HCT116 (cell line): Measurements from ENCODE around the gene SYCP2. TPM values are rescaled to one million over a fixed set of nuclear protein-coding genes. Genes with fewer than 3 reads are reported as not detected.
"Not testable (repeated sequence)": the region's sequence is repeated elsewhere in the genome, so short reads cannot be mapped to it uniquely, and the experiment has no call there.

Experiments used
- ATAC-seq: fragments of 200-7000 bp; cut with Tn5 transposase; 2 replicates; pipeline ENCODE4 v1.9.1; 2020; ENCODE audit warnings: mild to moderate bottlenecking, moderate library complexity
- BruUV-seq: library from RNA; stranded (reverse); fragments of 400-500 nt; replicated peaks from 2 replicates; lab custom pipeline; 2021; lab: Mats Ljungman, UMichigan
- CTCF ChIA-PET: fragments of 300-600 bp; sonication (Branson Sonifier 250); formaldehyde crosslinking; loops from one replicate; lab custom pipeline; 2021; ENCODE audit warnings: antibody characterized with exemption; lab: Charles Lee
- POLR2A ChIA-PET: fragments of 300-600, 350-600 bp; sonication (Branson Sonifier 250); formaldehyde crosslinking; loops from one replicate; lab custom pipeline; 2021; ENCODE audit warnings: antibody characterized with exemption; lab: Charles Lee
- RAD21 ChIA-PET, 2 experiments: fragments of 300-600 bp; sonication (Branson Sonifier 250); formaldehyde crosslinking; loops; one replicate each; lab custom pipeline; 2023; ENCODE audit warnings: low total read pairs in 2 of 2; ENCODE audit not compliant: uncharacterized antibody in 2 of 2, unreplicated experiment in 2 of 2, low non-redundant PET in 1 of 2; lab: Charles Lee
- DNase-seq: peaks from one replicate; pipeline ENCODE4 v3.0.0-alpha.2; 2010; ENCODE audit warnings: low read depth, low spot score
- H2AFZ ChIP-seq: fragments of 200-600 bp; shearing (Covaris generic), sonication (generic); 2 replicates; pipeline ENCODE4 v1.6.1; 2017; ENCODE audit warnings: low read depth, mixed run types, mixed read lengths, antibody characterized with exemption, low read length; ENCODE audit not compliant: poor library complexity, severe bottlenecking
- H3K27ac ChIP-seq: 2 replicates; pipeline ENCODE4 v1.5.1; 2012; ENCODE audit warnings: low read depth, low read length
- H3K27me3 ChIP-seq: fragments of 200-600 bp; sonication (generic); 2 replicates; pipeline ENCODE4 v1.6.1; 2016; ENCODE audit warnings: mixed run types, low read length, mixed read lengths; ENCODE audit not compliant: insufficient read depth
- H3K36me3 ChIP-seq, 2 experiments: fragments of 200-500 bp in 1 of 2; fragments of 200-600 bp in 1 of 2; sonication (Bioruptor generic) in 1 of 2; sonication (generic) in 1 of 2; 2 replicates each; pipeline versions ENCODE4 v1.5.1 to v1.6.1; 2014 to 2016; ENCODE audit warnings: low read length in 2 of 2, inconsistent platforms in 1 of 2, mixed read lengths in 1 of 2, mixed run types in 1 of 2; ENCODE audit not compliant: insufficient read depth in 2 of 2, control insufficient read depth in 1 of 2
- H3K4me1 ChIP-seq, 2 experiments: fragments of 200-600 bp in 1 of 2; sonication (generic) in 1 of 2; 2 replicates each; pipeline versions ENCODE4 v1.5.1 to v1.6.1; 2012 to 2017; ENCODE audit warnings: low read length in 2 of 2, inconsistent platforms in 1 of 2, mild to moderate bottlenecking in 1 of 2, mixed read lengths in 1 of 2, mixed run types in 1 of 2, moderate library complexity in 1 of 2; ENCODE audit not compliant: insufficient read depth in 2 of 2, control insufficient read depth in 1 of 2
- H3K4me2 ChIP-seq: fragments of 200-600 bp; sonication (generic); 2 replicates; pipeline ENCODE4 v1.6.1; 2017; ENCODE audit warnings: mixed run types, low read length, mixed read lengths
- H3K4me3 ChIP-seq, 2 experiments: fragments of 200-600 bp in 1 of 2; sonication (generic) in 1 of 2; replicated peaks in 1 of 2; 2 replicates each; pipeline ENCODE4 v1.5.1; 2011 to 2016; ENCODE audit warnings: low read length in 2 of 2, control low read depth in 1 of 2, low read depth in 1 of 2, mild to moderate bottlenecking in 1 of 2, mixed read lengths in 1 of 2, mixed run types in 1 of 2
- H3K79me2 ChIP-seq: fragments of 200-600 bp; sonication (generic); 2 replicates; pipeline ENCODE4 v1.6.1; 2017; ENCODE audit warnings: mild to moderate bottlenecking, mixed run types, low read length, moderate library complexity, mixed read lengths; ENCODE audit not compliant: insufficient read depth
- H3K9ac ChIP-seq: fragments of 200-600 bp; sonication (generic); 2 replicates; pipeline ENCODE4 v1.6.1; 2016; ENCODE audit warnings: low read length, mixed read lengths
- H3K9me2 ChIP-seq: fragments of 200-600 bp; sonication (generic), shearing (Covaris generic); 2 replicates; pipeline ENCODE4 v1.6.1; 2017; ENCODE audit warnings: mixed run types, mild to moderate bottlenecking, moderate library complexity; ENCODE audit not compliant: insufficient read depth
- H3K9me3 ChIP-seq, 2 experiments: fragments of 200-500 bp in 1 of 2; fragments of 200-600 bp in 1 of 2; sonication (Bioruptor generic) in 1 of 2; sonication (generic) in 1 of 2; 2 replicates each; pipeline ENCODE4 v1.6.1; 2014 to 2017; ENCODE audit warnings: low read length in 2 of 2, mixed read lengths in 2 of 2, inconsistent platforms in 1 of 2, low read depth in 1 of 2, mild to moderate bottlenecking in 1 of 2, mixed run types in 1 of 2, moderate library complexity in 1 of 2; ENCODE audit not compliant: control insufficient read depth in 1 of 2, insufficient read depth in 1 of 2
- H4K20me1 ChIP-seq: fragments of 200-600 bp; sonication (generic), shearing (Covaris generic); 2 replicates; pipeline ENCODE4 v1.6.1; 2017; ENCODE audit warnings: mixed run types, mild to moderate bottlenecking, moderate library complexity; ENCODE audit not compliant: insufficient read depth
- ATF3 ChIP-seq: IDR thresholded peaks from 2 replicates; pipeline ENCODE4 v1.6.1; 2012
- CBX3 ChIP-seq: IDR thresholded peaks from 2 replicates; pipeline ENCODE4 v1.6.1; 2012; ENCODE audit warnings: low read depth
- CEBPB ChIP-seq: IDR thresholded peaks from 2 replicates; pipeline ENCODE4 v1.6.1; 2012; ENCODE audit warnings: low read depth
- CTCF ChIP-seq, 3 experiments: fragments of 200-600 bp in 1 of 3; sonication (generic) in 1 of 3; IDR thresholded peaks in 2 of 3; conservative IDR thresholded peaks in 1 of 3; 2 replicates each; pipeline ENCODE4 v1.5.1; 2012 to 2017; ENCODE audit warnings: low read depth in 2 of 3, low read length in 2 of 3, antibody characterized with exemption in 1 of 3, borderline replicate concordance in 1 of 3, control low read depth in 1 of 3, mild to moderate bottlenecking in 1 of 3, mixed read lengths in 1 of 3, mixed run types in 1 of 3, moderate library complexity in 1 of 3; ENCODE audit not compliant: insufficient read depth in 1 of 3
- EGR1 ChIP-seq: IDR thresholded peaks from 2 replicates; pipeline ENCODE4 v1.6.1; 2012; ENCODE audit warnings: low read depth
- ELF1 ChIP-seq: IDR thresholded peaks from 2 replicates; pipeline ENCODE4 v1.6.1; 2012; ENCODE audit warnings: low read depth, borderline replicate concordance
- EZH2phosphoT487 ChIP-seq: fragments of 200-600 bp; IDR thresholded peaks from 2 replicates; pipeline ENCODE4 v1.6.1; 2018; ENCODE audit warnings: antibody characterized with exemption, borderline replicate concordance
- FOSL1 ChIP-seq: IDR thresholded peaks from 2 replicates; pipeline ENCODE4 v1.6.1; 2012; ENCODE audit warnings: low read depth
- POLR2AphosphoS5 ChIP-seq: IDR thresholded peaks from 2 replicates; pipeline ENCODE4 v1.6.1; 2011; ENCODE audit warnings: mild to moderate bottlenecking, low read depth, low read length, moderate library complexity
- RAD21 ChIP-seq: IDR thresholded peaks from 2 replicates; pipeline ENCODE4 v1.6.1; 2012; ENCODE audit warnings: low read depth, mild to moderate bottlenecking
- SIN3A ChIP-seq: IDR thresholded peaks from 2 replicates; pipeline ENCODE4 v1.6.1; 2012; ENCODE audit warnings: low read depth
- SP1 ChIP-seq: IDR thresholded peaks from 2 replicates; pipeline ENCODE4 v1.6.1; 2012; ENCODE audit warnings: low read depth
- SRF ChIP-seq: IDR thresholded peaks from 2 replicates; pipeline ENCODE4 v1.6.1; 2012; ENCODE audit warnings: low read depth
- TCF7L2 ChIP-seq: IDR thresholded peaks from 2 replicates; pipeline ENCODE4 v1.7.0; 2011; ENCODE audit warnings: borderline replicate concordance, inconsistent platforms; ENCODE audit not compliant: insufficient read depth, insufficient read length; ENCODE audit errors: extremely low read depth
- ZFX ChIP-seq: fragments of 450-650 bp; IDR thresholded peaks from 2 replicates; pipeline ENCODE4 v1.6.1; 2017
- intact Hi-C: fragments of 100-400 bp; cut with micrococcal nuclease; formaldehyde crosslinking; loops from 2 replicates; pipeline ENCODE4 v1.10.0; 2022
- total RNA-seq: library from RNA; stranded (reverse); gene quantifications from one replicate; pipeline ENCODE4 v1.2.1, GENCODE V29; 2021; ENCODE audit not compliant: unreplicated experiment
- TF ChIP-seq, protein P1 (sequence below): IDR thresholded peaks from 2 replicates; pipeline ENCODE4 v1.6.1; 2011; ENCODE audit warnings: mild to moderate bottlenecking, low read length, moderate library complexity; ENCODE audit not compliant: insufficient replicate concordance; ENCODE audit errors: extremely low read depth

The SYCP2 gene
- total RNA-seq, 1 experiment from 2014 or later = 0.59 TPM

DNA sequence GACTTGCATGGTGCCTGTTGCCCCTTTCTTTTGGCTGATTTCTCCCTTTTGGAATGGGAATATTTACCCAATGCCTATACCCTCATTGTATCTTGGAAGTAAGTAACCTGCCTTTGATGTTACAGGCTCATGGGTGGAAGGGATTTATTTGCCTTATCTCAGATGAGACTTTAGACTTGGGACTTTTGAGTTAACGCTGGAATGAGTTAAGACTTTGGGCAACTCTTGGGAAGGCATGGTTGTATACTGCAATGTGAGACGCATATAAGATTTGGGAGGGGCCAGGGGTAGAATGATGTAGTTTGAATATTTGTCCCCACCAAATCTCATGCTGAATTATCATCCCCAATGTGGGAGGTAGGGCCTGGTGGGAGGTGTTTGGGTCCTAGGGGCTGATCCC is 75.5 kb downstream of the SYCP2 start:
- no peaks in the 10 kb centered on the region for H3K36me3 ChIP-seq
- ChIA-PET RAD21 (no interaction called here), CTCF (no interaction called here), POLR2A (no interaction called here)
- intact Hi-C loops = no loop called here
- H3K27me3 ChIP-seq = peaks cover 18% of the 10 kb centered on the region
- H3K4me1 ChIP-seq = no peaks in the 10 kb centered on the region
- no peak overlapping the region for H3K9ac ChIP-seq
- no TSS peak for BruUV-seq
- H3K4me2 ChIP-seq = no peak overlapping the region
- ATAC-seq = no peak
- H3K79me2 ChIP-seq = no peaks in the 10 kb centered on the region
- H3K27ac ChIP-seq = no peak overlapping the region
- H3K4me3 ChIP-seq = no peak overlapping the region
- no peak for DNase-seq
- H3K9me3 ChIP-seq = no peaks in the 10 kb centered on the region
- H3K9me2 ChIP-seq = no peaks in the 10 kb centered on the region
- no peak overlapping the region for H2AFZ ChIP-seq
- no peaks in the 10 kb centered on the region for H4K20me1 ChIP-seq
- no peak for TF ChIP-seq TCF7L2
- TF ChIP-seq FOSL1 = no peak
- TF ChIP-seq CTCF (IDR thresholded peaks at IDR 0.05 in 2 of 3, conservative IDR thresholded peaks at IDR 0.05 in 1 of 3; ENCODE audit: borderline replicate concordance in 1 of 3, insufficient read depth in 1 of 3, low read depth in 2 of 3, low read length in 2 of 3) = no peak
- no peak for TF ChIP-seq ZFX
- no peak for TF ChIP-seq EGR1
- TF ChIP-seq ELF1 = no peak
- TF ChIP-seq, protein P1, sequence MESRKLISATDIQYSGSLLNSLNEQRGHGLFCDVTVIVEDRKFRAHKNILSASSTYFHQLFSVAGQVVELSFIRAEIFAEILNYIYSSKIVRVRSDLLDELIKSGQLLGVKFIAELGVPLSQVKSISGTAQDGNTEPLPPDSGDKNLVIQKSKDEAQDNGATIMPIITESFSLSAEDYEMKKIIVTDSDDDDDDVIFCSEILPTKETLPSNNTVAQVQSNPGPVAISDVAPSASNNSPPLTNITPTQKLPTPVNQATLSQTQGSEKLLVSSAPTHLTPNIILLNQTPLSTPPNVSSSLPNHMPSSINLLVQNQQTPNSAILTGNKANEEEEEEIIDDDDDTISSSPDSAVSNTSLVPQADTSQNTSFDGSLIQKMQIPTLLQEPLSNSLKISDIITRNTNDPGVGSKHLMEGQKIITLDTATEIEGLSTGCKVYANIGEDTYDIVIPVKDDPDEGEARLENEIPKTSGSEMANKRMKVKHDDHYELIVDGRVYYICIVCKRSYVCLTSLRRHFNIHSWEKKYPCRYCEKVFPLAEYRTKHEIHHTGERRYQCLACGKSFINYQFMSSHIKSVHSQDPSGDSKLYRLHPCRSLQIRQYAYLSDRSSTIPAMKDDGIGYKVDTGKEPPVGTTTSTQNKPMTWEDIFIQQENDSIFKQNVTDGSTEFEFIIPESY = no peak
- no peak for TF ChIP-seq CEBPB
- no peak for TF ChIP-seq CBX3
- TF ChIP-seq ATF3 = no peak
- no peak for TF ChIP-seq POLR2AphosphoS5
- TF ChIP-seq SRF = no peak
- TF ChIP-seq SP1 = no peak
- no peak for TF ChIP-seq EZH2phosphoT487
- no peak for TF ChIP-seq RAD21
- TF ChIP-seq SIN3A = no peak

DNA sequence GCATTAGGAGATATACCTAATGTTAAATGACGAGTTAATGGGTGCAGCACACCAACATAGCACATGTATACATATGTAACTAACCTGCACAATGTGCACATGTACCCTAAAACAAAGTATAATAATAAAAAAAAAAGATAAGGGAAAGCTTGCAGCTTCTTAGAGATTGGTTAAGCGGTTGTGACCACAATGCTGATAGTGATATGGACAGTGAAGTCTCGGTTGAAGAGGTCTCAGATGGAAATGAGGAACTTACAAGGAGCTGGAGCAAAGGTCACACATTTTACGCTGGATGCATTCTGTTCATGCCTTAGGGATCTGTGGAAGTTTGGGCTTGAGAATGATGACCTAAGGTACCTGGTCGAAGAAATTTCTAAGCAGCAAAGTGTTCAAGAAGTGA is 76.5 kb downstream of the SYCP2 start:
- intact Hi-C loops, POLR2A ChIA-PET, BruUV-seq: not testable (repeated sequence)

More for the DNA sequence above, 76.5 kb downstream of the SYCP2 start:
- H3K9ac ChIP-seq, RAD21 ChIA-PET, H3K36me3 ChIP-seq, H3K4me1 ChIP-seq, H2AFZ ChIP-seq, H4K20me1 ChIP-seq, DNase-seq, H3K27me3 ChIP-seq, H3K4me2 ChIP-seq, H3K9me2 ChIP-seq, H3K27ac ChIP-seq, H3K9me3 ChIP-seq, ATAC-seq, H3K79me2 ChIP-seq, CTCF ChIA-PET, H3K4me3 ChIP-seq: not testable (repeated sequence)
